ENCODE results near the gene TBC1D25.
A peak's percentile ranks its signal among the peaks of the same experiment; 100 is the strongest.

TBC1D25 gene

DNA sequence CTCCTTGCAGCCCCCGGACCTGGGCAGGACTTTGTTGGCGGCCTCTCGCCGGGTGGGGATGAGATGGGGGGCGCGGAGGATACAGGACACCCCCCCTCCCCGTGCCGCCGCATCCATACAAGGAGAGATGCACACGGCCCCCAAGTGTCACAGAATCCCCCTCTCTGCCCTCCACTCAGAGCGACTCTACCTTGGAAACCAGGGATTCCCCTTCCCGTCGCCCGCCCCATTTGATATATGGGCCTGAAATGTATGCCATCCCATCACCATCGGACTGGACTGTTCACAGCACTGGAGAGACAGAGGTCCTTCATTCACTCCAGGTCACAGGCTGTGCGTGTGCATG, 30.3 kb upstream of the TBC1D25 start:
- no peak for DNase-seq (ENCODE audit: low read depth)
- TF ChIP-seq, protein P1, sequence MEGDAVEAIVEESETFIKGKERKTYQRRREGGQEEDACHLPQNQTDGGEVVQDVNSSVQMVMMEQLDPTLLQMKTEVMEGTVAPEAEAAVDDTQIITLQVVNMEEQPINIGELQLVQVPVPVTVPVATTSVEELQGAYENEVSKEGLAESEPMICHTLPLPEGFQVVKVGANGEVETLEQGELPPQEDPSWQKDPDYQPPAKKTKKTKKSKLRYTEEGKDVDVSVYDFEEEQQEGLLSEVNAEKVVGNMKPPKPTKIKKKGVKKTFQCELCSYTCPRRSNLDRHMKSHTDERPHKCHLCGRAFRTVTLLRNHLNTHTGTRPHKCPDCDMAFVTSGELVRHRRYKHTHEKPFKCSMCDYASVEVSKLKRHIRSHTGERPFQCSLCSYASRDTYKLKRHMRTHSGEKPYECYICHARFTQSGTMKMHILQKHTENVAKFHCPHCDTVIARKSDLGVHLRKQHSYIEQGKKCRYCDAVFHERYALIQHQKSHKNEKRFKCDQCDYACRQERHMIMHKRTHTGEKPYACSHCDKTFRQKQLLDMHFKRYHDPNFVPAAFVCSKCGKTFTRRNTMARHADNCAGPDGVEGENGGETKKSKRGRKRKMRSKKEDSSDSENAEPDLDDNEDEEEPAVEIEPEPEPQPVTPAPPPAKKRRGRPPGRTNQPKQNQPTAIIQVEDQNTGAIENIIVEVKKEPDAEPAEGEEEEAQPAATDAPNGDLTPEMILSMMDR (conservative IDR thresholded peaks at IDR 0.05; ENCODE audit: low read depth, low read length): no peak

DNA sequence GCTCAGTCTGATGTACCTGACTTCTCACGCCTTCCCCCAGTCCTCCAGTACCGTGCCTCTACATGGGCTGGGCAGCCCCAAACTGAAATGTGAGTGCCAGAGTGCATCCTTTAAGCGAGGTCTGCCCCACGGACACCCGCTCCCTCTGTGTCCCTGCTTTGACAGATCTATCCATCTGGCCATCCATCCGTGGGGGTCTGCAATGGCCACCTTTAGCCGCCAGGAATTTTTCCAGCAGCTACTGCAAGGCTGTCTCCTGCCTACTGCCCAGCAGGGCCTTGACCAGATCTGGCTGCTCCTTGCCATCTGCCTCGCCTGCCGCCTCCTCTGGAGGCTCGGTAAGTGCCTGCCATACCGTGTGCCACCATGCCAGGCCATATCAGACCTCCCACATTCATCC, 29.9 kb upstream of the TBC1D25 start:
- H3K4me3 ChIP-seq (ENCODE audit: low read depth, low read length): peak overlapping the region; percentile 77
- no peak for DNase-seq (ENCODE audit: low read depth)
- TF ChIP-seq, protein P1 (conservative IDR thresholded peaks at IDR 0.05; ENCODE audit: low read depth, low read length): no peak

More for the DNA sequence above, 30.3 kb upstream of the TBC1D25 start:
- H3K4me3 ChIP-seq (ENCODE audit: low read depth, low read length): peak overlapping the region; percentile 77

DNA sequence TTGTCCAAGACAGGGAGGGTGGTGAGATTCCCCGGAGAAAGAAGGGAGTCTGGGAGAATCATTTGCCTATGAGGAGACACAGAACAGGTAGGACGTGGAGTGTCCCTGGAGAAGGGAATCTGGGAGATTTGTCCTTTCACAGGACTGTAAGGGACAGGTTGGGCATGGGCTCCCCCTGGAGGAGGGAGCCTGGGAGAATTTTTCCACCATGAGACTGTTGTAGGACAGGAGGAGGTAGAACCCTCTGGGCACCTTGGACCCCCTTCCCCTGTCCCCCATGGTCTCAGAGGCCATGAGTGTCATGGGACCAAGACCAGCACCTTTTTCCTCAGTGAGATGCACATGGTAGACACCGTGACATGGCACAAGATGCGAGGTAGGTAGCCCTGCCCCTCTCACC, 28.0 kb upstream of the TBC1D25 start:
- DNase-seq (ENCODE audit: low read depth): no peak
- TF ChIP-seq, protein P1 (conservative IDR thresholded peaks at IDR 0.05; ENCODE audit: low read depth, low read length): peak; percentile 66
- no peak overlapping the region for H3K4me3 ChIP-seq (ENCODE audit: low read depth, low read length)

DNA sequence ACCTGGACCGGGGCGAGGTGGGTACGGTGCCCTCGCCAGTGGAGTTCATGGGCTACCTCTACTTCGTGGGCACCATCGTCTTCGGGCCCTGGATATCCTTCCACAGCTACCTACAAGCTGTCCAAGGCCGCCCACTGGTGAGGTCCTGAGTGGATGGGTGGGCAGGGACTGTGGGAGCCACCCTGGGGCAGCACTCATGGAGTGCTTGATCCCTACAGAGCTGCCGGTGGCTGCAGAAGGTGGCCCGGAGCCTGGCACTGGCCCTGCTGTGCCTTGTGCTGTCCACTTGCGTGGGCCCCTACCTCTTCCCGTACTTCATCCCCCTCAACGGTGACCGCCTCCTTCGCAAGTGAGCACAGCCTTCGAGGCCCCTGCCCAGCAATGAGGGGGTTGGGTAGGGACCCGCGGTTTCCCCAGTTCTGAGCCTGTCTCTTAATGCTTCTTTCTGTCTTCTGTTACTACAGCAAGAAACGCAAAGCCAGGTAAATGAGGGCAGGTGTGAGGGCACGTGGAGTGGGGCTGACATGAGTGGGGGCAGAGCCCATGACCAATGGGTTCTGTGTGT, 27.1 kb upstream of the TBC1D25 start:
- TF ChIP-seq, protein P1 (conservative IDR thresholded peaks at IDR 0.05; ENCODE audit: low read depth, low read length): no peak
- no peak overlapping the region for H3K4me3 ChIP-seq (ENCODE audit: low read depth, low read length)
- DNase-seq (ENCODE audit: low read depth): no peak

DNA sequence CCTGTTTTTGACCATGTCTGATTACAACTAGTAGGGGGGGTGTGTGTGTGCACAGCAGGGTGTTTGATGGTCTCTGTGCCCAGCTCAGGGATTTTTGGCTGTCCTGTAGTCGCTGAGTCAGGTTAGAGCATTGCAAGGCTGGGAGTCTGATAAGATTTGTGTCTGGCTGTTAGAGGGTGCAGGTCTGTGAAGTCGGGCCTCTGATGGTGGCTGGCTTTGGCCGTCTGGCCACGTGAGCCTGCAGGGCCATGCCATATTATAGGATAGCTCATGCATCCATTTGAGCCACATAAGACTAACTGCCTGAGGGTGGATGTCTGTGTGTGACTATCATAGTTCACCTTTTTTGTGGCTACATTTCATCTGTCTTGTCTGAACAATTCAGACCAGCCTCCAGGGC, 25.8 kb upstream of the TBC1D25 start:
- TF ChIP-seq, protein P1 (conservative IDR thresholded peaks at IDR 0.05; ENCODE audit: low read depth, low read length): no peak
- no peak overlapping the region for H3K4me3 ChIP-seq (ENCODE audit: low read depth, low read length)
- DNase-seq (ENCODE audit: low read depth): no peak

DNA sequence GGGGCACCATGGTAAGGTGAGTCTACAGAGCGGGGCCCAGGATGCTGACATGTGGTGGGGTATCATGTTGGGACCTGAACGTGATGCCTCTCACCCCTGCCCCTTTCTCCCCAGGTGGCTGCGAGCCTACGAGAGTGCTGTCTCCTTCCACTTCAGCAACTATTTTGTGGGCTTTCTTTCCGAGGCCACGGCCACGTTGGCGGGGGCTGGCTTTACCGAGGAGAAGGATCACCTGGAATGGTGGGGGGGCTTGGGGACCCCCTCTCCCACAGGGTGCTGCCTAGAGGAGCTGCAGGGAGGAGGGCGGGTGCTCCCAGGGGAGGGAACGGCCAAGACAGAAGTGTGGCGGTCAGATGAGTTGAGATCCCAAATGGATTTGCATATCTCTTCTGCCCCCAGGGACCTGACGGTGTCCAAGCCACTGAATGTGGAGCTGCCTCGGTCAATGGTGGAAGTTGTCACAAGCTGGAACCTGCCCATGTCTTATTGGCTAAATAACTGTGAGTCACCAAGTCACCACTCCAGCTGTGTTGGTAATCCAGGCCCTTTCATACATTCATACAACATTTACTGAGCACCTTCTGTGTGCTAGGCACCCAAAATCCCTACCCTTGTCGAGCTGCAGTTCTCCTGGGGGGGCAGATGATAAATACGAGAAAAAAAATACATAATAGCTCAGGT, 25.2 kb upstream of the TBC1D25 start:
- no peak for DNase-seq (ENCODE audit: low read depth)
- TF ChIP-seq, protein P1 (conservative IDR thresholded peaks at IDR 0.05; ENCODE audit: low read depth, low read length): no peak
- H3K4me3 ChIP-seq (ENCODE audit: low read depth, low read length): no peak overlapping the region

DNA sequence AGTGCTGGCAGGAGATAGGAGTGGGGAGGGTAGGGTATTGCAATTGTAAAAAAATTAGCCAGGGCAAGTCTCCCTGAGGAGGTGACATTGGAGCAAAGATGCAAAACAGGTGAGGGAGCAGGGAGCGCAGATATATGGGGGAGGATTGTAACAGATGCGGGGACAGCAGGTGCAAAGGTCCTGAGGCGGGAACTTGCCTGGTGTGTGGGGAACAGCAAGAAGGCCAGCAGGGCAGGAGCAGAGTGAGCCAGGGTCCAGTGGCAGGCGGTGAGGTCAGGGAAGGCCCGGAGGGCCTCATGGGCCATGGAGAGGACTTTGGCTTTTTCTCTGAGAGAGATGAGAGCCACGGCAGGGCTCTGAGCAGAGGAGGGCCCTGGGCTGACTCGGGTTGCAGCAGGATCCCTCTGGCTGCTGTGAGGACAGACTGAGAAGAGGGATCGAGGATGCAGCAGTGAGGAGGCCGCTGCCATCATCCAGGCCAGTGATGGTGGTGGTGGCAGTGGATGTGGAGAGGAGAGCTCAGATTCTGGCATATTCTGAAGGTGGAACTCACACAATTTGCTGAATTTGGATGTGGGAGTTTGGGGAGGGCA, 24.6 kb upstream of the TBC1D25 start:
- TF ChIP-seq, protein P1 (conservative IDR thresholded peaks at IDR 0.05; ENCODE audit: low read depth, low read length): no peak
- no peak for DNase-seq (ENCODE audit: low read depth)
- H3K4me3 ChIP-seq (ENCODE audit: low read depth, low read length): no peak overlapping the region
